Upper lobe of right lung (tissue), 1 donor: ENCODE data around the gene MCRIP1. TPM values are rescaled to one million over a fixed set of nuclear protein-coding genes. Genes with fewer than 3 reads are reported as not detected.

Experiments
- ATAC-seq: fragments of 200-7000 bp; cut with Tn5 transposase; one replicate; pipeline ENCODE4 v1.9.1; 2020; ENCODE audit warnings: mild to moderate bottlenecking, moderate library complexity
- DNase-seq: peaks from one replicate; pipeline ENCODE4 v3.0.0-alpha.2; 2020
- H3K27ac ChIP-seq: fragments of 200-600 bp; one replicate; pipeline ENCODE4 v1.8.0; 2022
- H3K27me3 ChIP-seq: fragments of 200-600 bp; one replicate; pipeline ENCODE4 v1.8.0; 2022; ENCODE audit warnings: mild to moderate bottlenecking
- H3K36me3 ChIP-seq: fragments of 200-600 bp; one replicate; pipeline ENCODE4 v1.8.0; 2022
- H3K4me1 ChIP-seq: fragments of 200-600 bp; one replicate; pipeline ENCODE4 v1.8.0; 2022
- H3K4me3 ChIP-seq: fragments of 200-600 bp; one replicate; pipeline ENCODE4 v1.8.0; 2022; ENCODE audit warnings: mild to moderate bottlenecking
- H3K9me3 ChIP-seq: fragments of 200-600 bp; one replicate; pipeline ENCODE4 v1.8.0; 2022
- intact Hi-C: fragments of 100-400 bp; cut with DNase I; formaldehyde crosslinking; loops from one replicate; pipeline ENCODE4 v1.11.0; 2022
- long read RNA-seq: library from polyadenylated mRNA; unstranded; transcript quantifications from one replicate; pipeline ENCODE4 v2.0.0, GENCODE V29; 2021
- total RNA-seq: library from RNA; stranded (reverse); fragmentation: NEBNext Ultra II Directional; extraction: Animal tissue kit (Norgen Biotek cat#: 25700); gene quantifications from one replicate; pipeline ENCODE4 v1.2.1, GENCODE V29; 2021
- TF ChIP-seq, protein P1 (sequence below): fragments of 200-600 bp; IDR thresholded peaks from one replicate; pipeline ENCODE4 v1.8.0; 2022; ENCODE audit warnings: antibody characterized with exemption
- donor health status: DM: no; HTN: yes; CAD: no; lungs with severe emphysema.

MCRIP1 gene, protein sequence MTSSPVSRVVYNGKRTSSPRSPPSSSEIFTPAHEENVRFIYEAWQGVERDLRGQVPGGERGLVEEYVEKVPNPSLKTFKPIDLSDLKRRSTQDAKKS
- 72.8 TPM for total RNA-seq
- long read RNA-seq, transcript MCRIP1-201 (5 exons, 1,209 nt) = major isoform, 83 of 106 reads
- long read RNA-seq, transcript MCRIP1-203 (6 exons, 925 nt) = minor isoform, 5 of 106 reads
- long read RNA-seq, transcript MCRIP1-207 (4 exons, 2,775 nt) = minor isoform, 5 of 106 reads
- long read RNA-seq, partial matches to known transcripts = 4 of 106 reads
- long read RNA-seq, other reads (novel, unspliced or antisense) = 6 of 106 reads

DNA sequence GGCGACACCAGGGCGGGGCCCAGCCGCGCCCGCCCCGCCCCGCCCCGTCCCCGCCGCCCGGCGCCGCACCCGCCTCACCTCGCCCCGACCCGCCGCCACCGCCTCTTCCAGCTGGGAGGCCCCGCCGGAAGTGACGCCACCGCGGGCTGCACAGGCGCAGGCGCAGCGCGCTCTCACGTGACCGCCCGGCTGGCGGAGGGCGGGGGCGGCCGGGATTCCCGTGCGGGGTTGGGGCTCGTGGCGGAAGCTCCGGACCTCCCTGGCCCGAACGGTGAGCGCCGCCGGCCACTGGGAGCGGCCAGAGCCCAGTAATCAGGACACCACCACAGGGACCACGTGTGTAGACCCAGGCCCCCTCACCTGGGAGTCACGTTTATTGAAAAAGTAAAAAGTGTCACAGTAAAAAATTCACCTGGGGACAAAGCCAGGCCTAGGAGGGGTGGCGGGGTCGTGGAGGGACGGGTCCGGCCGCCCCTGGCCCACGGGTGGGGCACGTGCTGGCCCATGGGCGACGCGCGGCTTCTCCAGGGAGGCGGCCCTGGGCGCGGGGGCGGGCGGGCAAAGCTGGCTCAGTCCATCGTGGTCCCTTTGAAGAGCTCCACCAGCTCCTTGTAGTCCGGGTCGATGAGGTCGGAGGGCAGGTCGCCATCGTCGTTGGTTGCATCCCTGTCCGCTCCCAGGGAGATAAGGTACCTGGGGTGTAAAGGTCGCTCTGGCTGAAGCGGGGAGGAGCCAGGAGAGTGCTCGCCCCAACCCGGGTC, at the start of gene MCRIP1:
Gene MCRIP1 (minus strand): TSS at position 132 of the 761 bp plus-strand sequence. CDS start 8,785 bp downstream, outside the sequence.
- Histone ChIP-seq H3K4me3 (peak within 1 kb of the TSS; percentile 92), H3K36me3 (no peaks in the 10 kb centered on the region), H3K9me3 (no peaks in the 10 kb centered on the region), H3K27me3 (no peaks in the 10 kb centered on the region), H3K27ac (peak within 1 kb of the TSS; percentile 92), H3K4me1 (peaks cover 22% of the 10 kb centered on the region)
- TF ChIP-seq, protein P1, sequence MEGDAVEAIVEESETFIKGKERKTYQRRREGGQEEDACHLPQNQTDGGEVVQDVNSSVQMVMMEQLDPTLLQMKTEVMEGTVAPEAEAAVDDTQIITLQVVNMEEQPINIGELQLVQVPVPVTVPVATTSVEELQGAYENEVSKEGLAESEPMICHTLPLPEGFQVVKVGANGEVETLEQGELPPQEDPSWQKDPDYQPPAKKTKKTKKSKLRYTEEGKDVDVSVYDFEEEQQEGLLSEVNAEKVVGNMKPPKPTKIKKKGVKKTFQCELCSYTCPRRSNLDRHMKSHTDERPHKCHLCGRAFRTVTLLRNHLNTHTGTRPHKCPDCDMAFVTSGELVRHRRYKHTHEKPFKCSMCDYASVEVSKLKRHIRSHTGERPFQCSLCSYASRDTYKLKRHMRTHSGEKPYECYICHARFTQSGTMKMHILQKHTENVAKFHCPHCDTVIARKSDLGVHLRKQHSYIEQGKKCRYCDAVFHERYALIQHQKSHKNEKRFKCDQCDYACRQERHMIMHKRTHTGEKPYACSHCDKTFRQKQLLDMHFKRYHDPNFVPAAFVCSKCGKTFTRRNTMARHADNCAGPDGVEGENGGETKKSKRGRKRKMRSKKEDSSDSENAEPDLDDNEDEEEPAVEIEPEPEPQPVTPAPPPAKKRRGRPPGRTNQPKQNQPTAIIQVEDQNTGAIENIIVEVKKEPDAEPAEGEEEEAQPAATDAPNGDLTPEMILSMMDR = no peak
- peak; percentile 99 for DNase-seq
- intact Hi-C loops = no loop called here
- ATAC-seq = peak; percentile 88

DNA sequence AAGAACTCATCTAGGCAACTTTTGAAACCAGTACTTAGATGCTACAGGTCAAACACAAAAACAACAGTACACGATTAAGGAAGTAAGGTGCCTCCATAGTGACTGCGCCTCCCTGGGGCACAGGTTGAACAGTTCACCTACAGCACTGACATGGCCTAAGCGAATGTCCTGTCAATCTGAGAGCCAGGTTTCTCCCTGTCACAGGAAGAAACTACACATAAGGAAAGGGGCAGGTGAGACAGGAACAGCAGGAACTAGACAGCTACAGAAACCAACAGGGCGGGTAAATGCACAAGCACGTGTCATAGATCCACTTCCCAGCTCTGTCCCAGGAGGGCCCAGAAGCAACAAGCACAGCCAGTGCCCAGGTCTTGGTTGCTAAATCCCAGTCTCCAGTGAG, 46.0 kb upstream of the MCRIP1 start:
- Histone ChIP-seq H3K9me3 (no peaks in the 10 kb centered on the region), H3K36me3 (peaks cover 25% of the 10 kb centered on the region), H3K4me1 (no peaks in the 10 kb centered on the region), H3K4me3 (no peak overlapping the region), H3K27me3 (no peaks in the 10 kb centered on the region), H3K27ac (no peak overlapping the region)
- TF ChIP-seq, protein P1 = no peak
- ATAC-seq (no peak), DNase-seq (no peak)
- intact Hi-C loops = no loop called here

DNA sequence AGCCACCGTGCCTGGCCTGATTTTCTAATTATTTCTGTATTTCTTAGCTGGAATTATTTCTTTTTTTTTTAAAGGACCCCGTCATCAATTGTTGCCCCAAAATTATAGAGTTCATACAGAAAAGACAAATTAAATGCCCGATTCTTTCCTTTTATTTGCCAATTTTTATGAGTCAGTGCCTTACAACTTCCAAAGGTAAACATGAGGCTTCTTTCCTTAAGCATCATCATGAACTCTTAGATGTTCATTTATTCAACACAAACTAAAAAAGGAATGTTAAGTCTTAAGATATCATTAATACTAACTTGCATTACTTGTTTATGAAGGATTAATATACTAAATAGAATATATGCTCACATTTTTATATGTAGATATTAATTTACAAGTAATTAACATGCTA, 45.2 kb upstream of the MCRIP1 start:
- intact Hi-C loops = no loop called here
- ATAC-seq (no peak), DNase-seq (no peak)
- Histone ChIP-seq H3K9me3 (no peaks in the 10 kb centered on the region), H3K4me3 (no peak overlapping the region), H3K36me3 (peaks cover 25% of the 10 kb centered on the region), H3K4me1 (no peaks in the 10 kb centered on the region), H3K27me3 (no peaks in the 10 kb centered on the region), H3K27ac (no peak overlapping the region)
- TF ChIP-seq, protein P1 = no peak

DNA sequence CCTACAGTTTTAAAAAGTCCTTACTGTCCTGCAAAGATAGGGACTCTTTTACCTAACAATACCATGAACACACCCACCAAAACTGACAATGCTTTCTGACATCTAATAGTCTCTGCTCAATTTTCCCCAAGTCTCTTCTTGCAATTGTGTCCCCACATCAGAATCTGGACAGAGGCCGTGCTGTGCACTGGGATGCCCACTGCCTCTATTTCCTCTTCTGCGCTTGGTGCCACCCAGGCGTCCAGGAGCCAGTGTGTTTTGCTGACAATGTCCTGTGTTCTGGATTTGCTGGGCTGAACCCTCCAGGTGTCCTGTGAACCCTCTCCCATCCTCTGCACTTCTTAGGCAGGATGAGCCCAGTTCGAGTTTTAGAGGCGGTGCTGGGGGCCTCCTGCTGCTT, 44.5 kb upstream of the MCRIP1 start:
- DNase-seq (no peak), ATAC-seq (no peak)

DNA sequence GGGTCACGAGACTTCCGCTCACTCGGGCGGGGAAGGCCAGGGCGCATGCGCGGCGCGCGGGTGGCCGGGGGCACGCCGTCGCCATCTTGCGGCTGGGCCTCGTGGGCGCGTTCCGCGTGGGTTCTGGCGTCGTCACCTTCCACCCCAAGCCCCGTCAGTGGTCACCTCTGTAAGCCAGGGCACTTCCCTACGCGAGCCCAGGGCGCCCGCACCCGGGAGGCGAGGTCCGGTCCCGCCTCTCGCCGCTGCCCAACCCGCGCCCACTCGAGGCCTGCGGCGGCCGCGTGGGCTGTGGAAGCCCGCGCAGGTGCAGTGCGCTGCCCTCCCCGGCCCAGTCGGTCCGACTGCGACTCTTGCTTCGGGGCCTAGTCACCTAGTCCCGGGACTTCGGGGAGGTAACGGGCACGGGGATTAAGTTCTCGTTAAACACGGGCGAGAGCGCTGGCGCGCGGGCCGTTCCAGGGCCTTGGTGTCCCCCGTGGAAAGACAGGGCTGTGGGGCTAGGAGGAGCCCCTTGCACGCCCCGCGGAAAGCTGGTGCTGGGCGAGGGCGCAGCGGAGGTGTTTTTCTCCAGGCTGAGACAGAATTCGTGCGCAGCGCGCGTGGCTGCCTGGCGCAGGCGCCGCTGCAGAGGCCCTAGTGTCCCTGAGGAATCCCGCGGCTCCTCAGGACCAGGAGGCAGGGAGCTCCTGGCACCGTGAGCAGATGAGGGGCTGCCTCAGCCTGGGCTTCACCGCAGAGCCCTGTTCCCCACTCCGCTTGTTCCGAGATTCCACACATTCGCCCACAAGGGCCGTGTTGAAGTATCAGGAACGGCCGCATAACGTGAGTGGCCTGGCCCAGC, 38.5 kb upstream of the MCRIP1 start:
- intact Hi-C loops = no loop called here
- Histone ChIP-seq H3K27me3 (no peaks in the 10 kb centered on the region), H3K36me3 (peaks cover 19% of the 10 kb centered on the region), H3K4me1 (peaks cover 38% of the 10 kb centered on the region), H3K9me3 (no peaks in the 10 kb centered on the region), H3K27ac (peak overlapping the region; percentile 99), H3K4me3 (peak overlapping the region; percentile 94)
- peak; percentile 77 for ATAC-seq
- DNase-seq = peak; percentile 97
- TF ChIP-seq, protein P1 = peak; percentile 30

More for the DNA sequence above, 44.5 kb upstream of the MCRIP1 start:
- TF ChIP-seq, protein P1 = no peak
- Histone ChIP-seq H3K9me3 (no peaks in the 10 kb centered on the region), H3K4me3 (no peak overlapping the region), H3K27me3 (no peaks in the 10 kb centered on the region), H3K36me3 (peaks cover 25% of the 10 kb centered on the region), H3K27ac (no peak overlapping the region), H3K4me1 (peaks cover 6% of the 10 kb centered on the region)
- intact Hi-C loops = no loop called here
